HG03558 (cell line): ENCODE data around the gene MERTK.

ENCODE experiments used
- ATAC-seq: cut with Tn5 transposase; IDR thresholded peaks from one replicate; pipeline ENCODE4 v1.9.1; 2021; ENCODE audit warnings: moderate number of reproducible peaks; ENCODE audit not compliant: unreplicated experiment; ENCODE audit errors: extremely low read depth

MERTK gene

GRCh38 chr2:112003576-112004252 is 105.3 kb downstream of the MERTK start:
- ATAC-seq = no peak

GRCh38 chr2:112004253-112004645 is 105.8 kb downstream of the MERTK start:
- no peak for ATAC-seq

- no peak for ATAC-seq
Measured at GRCh38 chr2:112005406-112006075, 107.1 kb downstream of the MERTK start.

- ATAC-seq = no peak
Measured at GRCh38 chr2:112006076-112006410, 107.6 kb downstream of the MERTK start.

- ATAC-seq = no peak
Measured at GRCh38 chr2:112007493-112007892, 109.1 kb downstream of the MERTK start.

GRCh38 chr2:112008910-112009485 is 110.6 kb downstream of the MERTK start:
- no peak for ATAC-seq

GRCh38 chr2:112010751-112011150 is 112.3 kb downstream of the MERTK start:
- ATAC-seq = no peak

GRCh38 chr2:112012556-112012955 is 114.1 kb downstream of the MERTK start:
- no peak for ATAC-seq

GRCh38 chr2:112018846-112019245 is 120.4 kb downstream of the MERTK start:
- no peak for ATAC-seq

GRCh38 chr2:112019569-112019982 is 121.2 kb downstream of the MERTK start:
- no peak for ATAC-seq

GRCh38 chr2:112020561-112020960 is 122.2 kb downstream of the MERTK start:
- ATAC-seq = no peak

- ATAC-seq = no peak
Measured at GRCh38 chr2:112021290-112021689, 122.9 kb downstream of the MERTK start.

GRCh38 chr2:112021781-112022231 is 123.4 kb downstream of the MERTK start:
- ATAC-seq = no peak

GRCh38 chr2:112023707-112024106 is 125.3 kb downstream of the MERTK start:
- no peak for ATAC-seq

GRCh38 chr2:112024231-112024630 is 125.8 kb downstream of the MERTK start:
- no peak for ATAC-seq

GRCh38 chr2:112024896-112025491 is 126.6 kb downstream of the MERTK start:
- no peak for ATAC-seq

- no peak for ATAC-seq
Measured at GRCh38 chr2:112026509-112026908, 128.1 kb downstream of the MERTK start.

- ATAC-seq = no peak
Measured at GRCh38 chr2:112027767-112028166, 129.4 kb downstream of the MERTK start.

GRCh38 chr2:112029164-112029563 is 130.8 kb downstream of the MERTK start:
- ATAC-seq = no peak

GRCh38 chr2:112031473-112032223 is 133.2 kb downstream of the MERTK start:
- no peak for ATAC-seq

GRCh38 chr2:112032224-112032586 is 133.8 kb downstream of the MERTK start:
- no peak for ATAC-seq
